ENCODE measurements around the gene GZMM. TPM values are rescaled to one million over a fixed set of nuclear protein-coding genes. Genes with fewer than 3 reads are reported as not detected.

The GZMM gene
- total RNA-seq, 1 experiment from 2014 or later = 0.38 TPM

- no peak for DNase-seq
- no peaks in the 10 kb centered on the region for H3K27me3 ChIP-seq (ENCODE audit: control insufficient read depth, insufficient read depth, low read length)
- H3K4me3 ChIP-seq (ENCODE audit: insufficient read depth, low read depth, low read length) = no peak overlapping the region
- H3K36me3 ChIP-seq (replicated peaks; ENCODE audit: control insufficient read depth, insufficient read depth, low read length) = peaks cover 9% of the 10 kb centered on the region
Observed at GRCh38 chr19:536881-537404, 6.9 kb upstream of the GZMM start.

DNA sequence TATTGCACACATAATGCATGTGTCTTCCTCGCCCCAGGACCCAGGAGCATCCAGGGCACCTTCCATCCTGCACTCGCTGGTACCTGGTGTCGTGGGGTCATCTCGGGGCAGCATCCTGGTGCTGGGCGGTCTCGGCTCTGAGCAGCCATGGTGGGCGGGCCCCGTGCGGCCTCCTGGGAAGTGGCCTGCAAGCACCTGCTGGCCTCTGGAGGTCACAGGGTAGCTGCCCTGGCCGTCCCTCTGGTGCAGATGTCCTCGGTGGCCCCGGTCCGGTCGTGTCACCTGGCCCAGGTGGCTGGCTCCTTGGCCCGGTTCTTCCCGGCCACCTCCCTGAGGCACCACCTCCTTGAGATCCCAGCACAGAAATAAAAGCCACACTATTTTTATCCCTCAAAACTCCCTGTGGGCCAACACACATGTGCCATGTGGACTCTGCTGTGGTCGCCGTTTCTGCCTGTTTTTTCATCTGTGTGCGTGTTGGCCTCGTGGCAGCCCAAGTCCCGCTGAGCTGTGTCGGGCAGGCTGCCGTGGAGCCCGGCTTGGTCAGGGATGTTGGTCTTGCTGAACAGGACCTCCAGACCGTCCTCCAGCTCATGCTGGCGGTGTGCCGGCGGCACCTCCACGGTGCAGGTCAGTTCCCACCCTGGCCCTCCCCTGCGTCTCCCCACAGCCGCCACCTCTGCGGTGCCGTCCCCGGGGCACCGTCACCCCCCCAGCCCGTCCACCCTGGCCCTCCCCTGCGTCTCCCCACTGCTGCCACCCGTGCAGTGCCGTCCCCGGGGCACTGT is 5.0 kb upstream of the GZMM start:
- Histone ChIP-seq H3K27me3 (ENCODE audit: control insufficient read depth, insufficient read depth, low read length) (no peaks in the 10 kb centered on the region), H3K4me3 (ENCODE audit: insufficient read depth, low read depth, low read length) (no peak overlapping the region), H3K36me3 (replicated peaks; ENCODE audit: control insufficient read depth, insufficient read depth, low read length) (peaks cover 9% of the 10 kb centered on the region)
- DNase-seq = no peak

DNA sequence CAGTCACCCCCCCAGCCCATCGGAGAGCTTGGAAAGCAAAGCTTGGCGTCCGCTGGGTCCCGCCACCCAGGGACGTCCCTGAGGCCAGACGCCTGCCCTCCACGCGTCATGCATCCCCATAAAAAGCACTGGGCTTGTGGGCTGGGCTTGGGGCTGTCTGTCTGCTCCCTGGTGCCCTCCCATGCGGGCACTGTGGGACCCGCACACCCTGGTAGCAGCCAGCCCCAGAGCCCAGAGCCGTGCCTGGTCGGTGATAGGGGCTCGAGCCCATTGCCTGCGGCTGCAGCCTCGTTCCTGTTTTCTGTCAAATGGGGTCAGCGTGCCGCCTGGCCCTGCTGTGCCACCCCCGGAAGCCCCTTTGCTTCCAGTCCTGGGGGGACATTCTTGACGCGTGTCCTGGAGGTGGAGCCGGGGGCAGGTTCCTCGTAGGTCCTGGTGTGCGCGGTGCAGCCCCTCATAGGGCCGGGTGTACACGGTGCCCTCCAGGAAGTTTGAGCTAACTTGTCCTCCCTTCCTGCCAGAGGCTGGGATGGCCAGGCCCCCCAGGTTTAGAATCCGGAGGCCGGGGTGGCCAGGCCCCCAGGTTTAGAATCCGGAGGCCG is 4.3 kb upstream of the GZMM start:
- no peak overlapping the region for H3K4me3 ChIP-seq (ENCODE audit: insufficient read depth, low read depth, low read length)
- no peaks in the 10 kb centered on the region; the same call in 1 of the 2 replicates for H3K27me3 ChIP-seq (ENCODE audit: control insufficient read depth, insufficient read depth, low read length)
- DNase-seq = no peak
- H3K36me3 ChIP-seq (replicated peaks; ENCODE audit: control insufficient read depth, insufficient read depth, low read length) = peaks cover 9% of the 10 kb centered on the region

- Histone ChIP-seq H3K36me3 (replicated peaks; ENCODE audit: control insufficient read depth, insufficient read depth, low read length) (peaks cover 7% of the 10 kb centered on the region), H3K4me3 (ENCODE audit: insufficient read depth, low read depth, low read length) (no peak overlapping the region), H3K27me3 (ENCODE audit: control insufficient read depth, insufficient read depth, low read length) (no peaks in the 10 kb centered on the region; the same call in 1 of the 2 replicates)
- DNase-seq = no peak
Observed at GRCh38 chr19:540867-541637, 2.8 kb upstream of the GZMM start.

DNA sequence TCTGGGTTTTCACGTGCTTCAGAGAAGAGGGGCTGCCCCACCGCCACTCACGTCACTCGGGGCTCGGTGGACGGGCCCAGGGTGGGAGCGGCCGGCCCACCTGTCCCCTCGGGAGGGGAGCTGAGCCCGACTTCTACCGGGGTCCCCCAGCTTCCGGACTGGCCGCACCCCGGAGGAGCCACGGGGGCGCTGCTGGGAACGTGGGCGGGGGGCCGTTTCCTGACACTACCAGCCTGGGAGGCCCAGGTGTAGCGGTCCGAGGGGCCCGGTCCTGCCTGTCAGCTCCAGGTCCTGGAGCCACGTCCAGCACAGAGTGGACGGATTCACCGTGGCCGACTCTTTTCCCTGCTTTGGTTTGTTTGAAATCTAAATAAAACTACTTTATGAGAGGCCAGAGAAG is 2.2 kb upstream of the GZMM start:
- Histone ChIP-seq H3K4me3 (ENCODE audit: insufficient read depth, low read depth, low read length) (no peak overlapping the region), H3K27me3 (ENCODE audit: control insufficient read depth, insufficient read depth, low read length) (no peaks in the 10 kb centered on the region; the same call in 1 of the 2 replicates), H3K36me3 (replicated peaks; ENCODE audit: control insufficient read depth, insufficient read depth, low read length) (peaks cover 4% of the 10 kb centered on the region)
- no peak for DNase-seq

GRCh38 chr19:542173-542866 is 1.5 kb upstream of the GZMM start:
- DNase-seq = no peak
- no peaks in the 10 kb centered on the region; the same call in 1 of the 2 replicates for H3K27me3 ChIP-seq (ENCODE audit: control insufficient read depth, insufficient read depth, low read length)
- H3K36me3 ChIP-seq (replicated peaks; ENCODE audit: control insufficient read depth, insufficient read depth, low read length) = peaks cover 4% of the 10 kb centered on the region
- no peak overlapping the region for H3K4me3 ChIP-seq (ENCODE audit: insufficient read depth, low read depth, low read length)

DNA sequence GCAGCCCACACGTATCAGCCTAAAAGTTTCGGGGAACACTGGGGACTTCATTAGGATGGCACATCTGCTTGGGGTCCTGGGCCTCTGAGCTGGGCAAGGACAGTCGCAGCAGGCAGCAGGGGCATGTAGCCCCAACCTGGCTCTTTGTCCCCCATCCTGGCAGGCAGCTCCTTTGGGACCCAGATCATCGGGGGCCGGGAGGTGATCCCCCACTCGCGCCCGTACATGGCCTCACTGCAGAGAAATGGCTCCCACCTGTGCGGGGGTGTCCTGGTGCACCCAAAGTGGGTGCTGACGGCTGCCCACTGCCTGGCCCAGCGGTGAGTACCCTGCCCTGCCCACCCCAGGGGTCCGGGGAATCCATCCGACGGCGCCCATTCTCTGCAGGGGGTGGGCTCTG is 3.3 kb downstream of the GZMM start:
- no peaks in the 10 kb centered on the region for H3K36me3 ChIP-seq (replicated peaks; ENCODE audit: control insufficient read depth, insufficient read depth, low read length)
- H3K27me3 ChIP-seq (ENCODE audit: control insufficient read depth, insufficient read depth, low read length) = no peaks in the 10 kb centered on the region; the same call in none of the 2 replicates
- no peak for DNase-seq
- no peak overlapping the region for H3K4me3 ChIP-seq (ENCODE audit: insufficient read depth, low read depth, low read length)

DNA sequence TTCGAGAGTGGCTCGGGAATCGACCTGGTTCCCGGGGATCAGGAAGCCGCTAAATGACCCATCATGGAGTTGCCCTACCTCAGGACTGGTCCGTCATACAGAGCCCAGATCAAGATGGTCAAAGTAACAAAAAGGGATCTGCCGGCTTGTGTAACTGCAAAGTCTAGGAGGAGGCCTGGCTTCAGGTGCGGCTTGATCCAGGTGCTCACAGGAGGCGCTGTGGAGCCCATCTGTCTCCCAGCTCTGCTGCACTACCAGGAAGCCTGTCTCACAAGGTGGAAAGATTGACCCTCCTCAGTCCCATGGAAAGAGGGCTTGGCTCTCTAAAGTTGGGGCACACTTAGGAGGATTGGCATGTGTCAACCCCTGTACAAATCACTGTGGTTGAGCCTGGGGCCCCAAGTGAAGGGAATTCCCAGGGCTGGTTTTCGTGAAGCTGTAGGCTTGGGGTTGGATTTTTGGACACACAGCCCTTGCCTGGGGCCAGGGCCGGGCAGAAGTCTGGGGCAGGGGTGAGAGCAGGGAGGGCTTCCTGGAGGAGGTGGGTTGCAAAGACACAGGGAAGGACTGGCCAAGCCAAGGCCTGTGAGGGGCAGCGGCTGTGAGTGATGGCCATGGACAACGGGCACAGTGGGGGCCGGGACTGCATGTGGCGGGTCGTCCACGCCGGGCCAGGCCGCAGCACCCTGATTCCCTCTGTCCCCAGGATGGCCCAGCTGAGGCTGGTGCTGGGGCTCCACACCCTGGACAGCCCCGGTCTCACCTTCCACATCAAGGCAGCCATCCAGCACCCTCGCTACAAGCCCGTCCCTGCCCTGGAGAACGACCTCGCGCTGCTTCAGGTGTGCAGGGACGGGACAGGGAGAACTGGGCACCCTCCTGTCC is 4.2 kb downstream of the GZMM start:
- no peak for DNase-seq

GRCh38 chr19:548886-549830 is 5.3 kb downstream of the GZMM start:
- Histone ChIP-seq H3K4me3 (ENCODE audit: insufficient read depth, low read depth, low read length) (no peak overlapping the region), H3K27me3 (ENCODE audit: control insufficient read depth, insufficient read depth, low read length) (no peaks in the 10 kb centered on the region; the same call in none of the 2 replicates), H3K36me3 (replicated peaks; ENCODE audit: control insufficient read depth, insufficient read depth, low read length) (no peaks in the 10 kb centered on the region)
- DNase-seq = no peak

More for the DNA sequence above, 4.2 kb downstream of the GZMM start:
- Histone ChIP-seq H3K4me3 (ENCODE audit: insufficient read depth, low read depth, low read length) (no peak overlapping the region), H3K27me3 (ENCODE audit: control insufficient read depth, insufficient read depth, low read length) (no peaks in the 10 kb centered on the region; the same call in none of the 2 replicates), H3K36me3 (replicated peaks; ENCODE audit: control insufficient read depth, insufficient read depth, low read length) (no peaks in the 10 kb centered on the region)

DNA sequence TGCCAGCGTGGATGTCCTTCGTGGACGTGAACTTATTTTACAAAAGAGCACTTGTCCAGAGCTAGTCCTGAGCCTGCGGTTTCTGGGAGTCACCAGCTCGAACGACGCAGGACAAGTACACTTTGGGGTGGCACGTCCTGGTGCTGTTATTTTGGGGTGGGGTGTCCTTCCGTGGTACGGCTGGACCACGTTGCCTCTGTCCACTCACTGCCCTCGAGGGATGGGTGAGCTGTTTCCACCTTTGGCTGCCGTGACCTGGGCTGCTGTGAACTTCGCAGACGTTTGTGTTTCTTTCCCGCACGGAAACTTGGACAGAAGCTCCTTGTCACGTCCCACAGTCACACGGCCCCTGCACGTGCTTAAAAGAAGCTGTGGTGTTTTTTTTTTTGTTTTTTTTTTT is 11.0 kb downstream of the GZMM start:
- Histone ChIP-seq H3K4me3 (ENCODE audit: insufficient read depth, low read depth, low read length) (no peak overlapping the region), H3K27me3 (ENCODE audit: control insufficient read depth, insufficient read depth, low read length) (no peaks in the 10 kb centered on the region; the same call in 1 of the 2 replicates), H3K36me3 (replicated peaks; ENCODE audit: control insufficient read depth, insufficient read depth, low read length) (no peaks in the 10 kb centered on the region)
- DNase-seq = no peak

- H3K27me3 ChIP-seq (ENCODE audit: control insufficient read depth, insufficient read depth, low read length) = no peaks in the 10 kb centered on the region; the same call in 1 of the 2 replicates
Observed at GRCh38 chr19:555474-555808, 11.6 kb downstream of the GZMM start.

DNA sequence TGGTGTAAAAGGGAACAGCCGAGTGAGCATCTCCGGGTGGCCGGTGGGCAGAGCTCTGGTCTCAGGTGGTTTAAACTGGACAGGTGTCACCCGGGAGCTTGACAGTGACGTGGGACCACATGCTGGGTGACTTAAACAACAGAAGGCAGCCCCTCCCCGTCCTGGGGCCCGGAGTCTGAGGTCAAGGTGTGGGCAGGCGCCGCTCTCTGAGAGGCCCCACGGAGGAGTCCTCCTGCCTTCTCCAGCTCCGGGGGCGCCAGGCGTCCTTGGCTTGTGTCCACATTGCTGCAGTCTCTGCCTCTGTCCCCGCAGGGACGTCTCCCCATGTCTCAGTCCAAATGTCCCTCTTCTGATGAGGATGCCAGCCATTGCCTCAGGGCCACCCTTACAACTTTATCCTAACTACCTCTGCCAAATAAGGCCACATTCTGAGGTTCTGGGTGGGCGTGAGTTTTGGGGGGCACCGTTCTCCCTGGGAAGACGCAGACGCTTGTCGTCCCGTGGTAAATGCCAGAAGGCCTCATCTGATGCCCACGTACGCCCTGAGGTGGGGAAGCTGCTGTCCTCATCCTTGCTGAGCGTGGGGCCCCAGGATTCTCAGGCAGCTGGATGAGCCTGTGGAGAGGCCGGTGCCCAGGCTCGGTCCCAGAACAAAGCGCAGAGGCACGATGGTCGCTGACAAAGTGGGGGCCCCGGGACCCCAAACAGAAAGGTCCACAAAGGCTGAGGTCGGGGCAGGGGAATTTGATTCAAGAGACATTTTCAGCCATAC is 12.9 kb downstream of the GZMM start:
- no peak for DNase-seq
- no peaks in the 10 kb centered on the region for H3K36me3 ChIP-seq (replicated peaks; ENCODE audit: control insufficient read depth, insufficient read depth, low read length)
- H3K4me3 ChIP-seq (ENCODE audit: insufficient read depth, low read depth, low read length) = no peak overlapping the region
- H3K27me3 ChIP-seq (ENCODE audit: control insufficient read depth, insufficient read depth, low read length) = no peaks in the 10 kb centered on the region

More at GRCh38 chr19:555474-555808, 11.6 kb downstream of the GZMM start:
- H3K4me3 ChIP-seq (ENCODE audit: insufficient read depth, low read depth, low read length) = no peak overlapping the region
- no peaks in the 10 kb centered on the region for H3K36me3 ChIP-seq (replicated peaks; ENCODE audit: control insufficient read depth, insufficient read depth, low read length)
- no peak for DNase-seq
